GM18858 (cell line): ENCODE measurements around the gene PITPNC1.
"Not testable (repeated sequence)": the region's sequence is repeated elsewhere in the genome, so short reads cannot be mapped to it uniquely, and the experiment has no call there.

Source experiments
- ATAC-seq: cut with Tn5 transposase; IDR thresholded peaks from one replicate; pipeline ENCODE4 v1.9.1; 2021; ENCODE audit not compliant: unreplicated experiment

The PITPNC1 gene

DNA sequence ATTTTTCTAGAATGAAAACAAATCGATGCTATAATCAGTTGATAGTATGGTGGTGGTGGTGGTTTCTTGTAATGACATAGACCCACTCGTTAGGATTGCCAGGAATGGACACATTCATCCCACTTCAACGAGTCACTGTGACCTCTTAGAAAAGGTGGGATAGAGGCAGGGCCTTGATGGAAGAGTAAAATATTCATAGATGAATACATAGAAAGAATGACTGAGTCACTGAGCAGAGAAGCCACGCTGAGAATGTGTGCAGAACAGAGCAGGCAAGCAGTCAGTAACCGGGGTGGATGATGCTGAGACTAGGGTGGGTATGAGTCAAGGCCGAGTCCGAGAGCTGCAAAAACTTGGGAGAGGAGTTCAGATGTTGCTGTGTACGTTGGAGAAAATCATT is 129.9 kb downstream of the PITPNC1 start:
- no peak for ATAC-seq

DNA sequence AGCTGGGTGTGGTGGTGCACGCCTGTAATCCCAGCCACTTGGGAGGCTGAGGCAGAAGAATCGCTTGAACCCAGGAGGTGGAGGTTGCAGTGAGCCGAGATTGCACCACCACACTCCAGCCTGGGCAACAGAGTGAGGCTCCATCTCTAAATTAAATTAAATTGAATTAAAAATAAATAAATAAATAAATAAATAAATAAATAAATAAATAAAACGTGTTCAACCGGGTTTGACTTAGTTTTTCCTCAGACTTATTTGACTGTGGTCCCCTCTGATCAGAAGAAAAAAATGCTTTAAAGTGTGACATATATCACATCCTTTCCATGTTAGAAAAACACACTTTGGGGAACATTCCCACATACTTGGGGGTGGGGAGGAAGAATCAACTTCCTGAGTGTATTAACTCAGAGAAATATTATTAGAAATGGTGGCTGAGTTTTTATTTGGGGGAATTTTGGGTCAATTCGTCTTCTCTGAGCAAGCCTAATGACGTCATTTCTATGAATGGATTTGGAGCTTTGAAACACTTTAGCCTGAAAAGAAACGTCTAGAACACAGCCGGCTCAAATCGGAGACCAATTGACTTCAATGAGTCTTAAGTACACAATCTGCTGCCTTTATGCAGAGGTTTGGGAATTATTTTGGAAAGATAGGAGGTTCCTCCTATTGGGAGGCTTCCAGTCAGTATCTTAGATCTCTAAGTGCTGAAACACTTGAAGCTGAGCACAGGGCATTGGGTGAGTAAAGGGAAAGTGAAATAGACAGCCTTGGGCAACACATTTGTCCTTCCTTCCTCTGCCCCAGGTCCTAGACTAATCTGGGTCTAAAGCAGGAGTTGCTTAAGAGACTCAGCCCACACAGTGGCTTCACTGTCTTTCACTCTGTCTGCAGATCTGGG is 132.6 kb downstream of the PITPNC1 start:
- ATAC-seq = no peak

DNA sequence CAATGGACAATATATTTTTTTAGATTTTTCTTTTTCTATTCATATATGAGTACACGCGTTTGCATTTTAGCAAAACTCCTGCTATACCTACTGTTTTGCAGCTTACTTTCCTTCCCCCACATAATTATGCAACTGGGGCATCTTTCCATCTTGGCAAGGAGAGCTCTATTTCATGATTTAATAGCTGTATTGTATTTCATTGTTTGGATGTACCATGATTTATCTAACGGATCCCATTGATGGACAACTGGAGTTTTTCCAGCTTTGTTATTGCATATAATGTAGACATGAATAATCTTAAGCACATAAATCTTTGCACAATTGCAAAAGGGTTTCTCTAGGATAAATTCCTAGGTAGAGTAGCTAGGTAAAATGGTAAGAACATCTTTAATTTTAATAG is 133.9 kb downstream of the PITPNC1 start:
- no peak for ATAC-seq

DNA sequence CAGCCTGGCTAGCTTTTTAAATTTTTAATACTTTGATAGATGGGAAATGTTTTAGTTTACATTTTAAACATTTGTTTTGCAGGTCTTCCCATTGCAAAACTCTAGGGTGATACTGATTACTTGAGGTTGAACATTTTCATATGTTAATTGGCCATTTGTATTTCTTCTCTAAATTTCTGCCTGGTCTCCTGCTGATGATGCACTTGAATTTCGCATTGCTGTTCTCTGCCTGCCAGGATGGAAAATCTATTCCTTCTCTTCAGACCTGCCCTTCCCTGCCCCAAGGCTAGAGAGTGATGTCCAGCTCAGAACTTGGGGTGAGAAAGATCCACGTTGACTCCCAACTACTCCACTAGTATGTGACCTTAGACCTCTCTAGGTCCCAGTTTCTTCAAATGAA is 134.7 kb downstream of the PITPNC1 start:
- no peak for ATAC-seq

DNA sequence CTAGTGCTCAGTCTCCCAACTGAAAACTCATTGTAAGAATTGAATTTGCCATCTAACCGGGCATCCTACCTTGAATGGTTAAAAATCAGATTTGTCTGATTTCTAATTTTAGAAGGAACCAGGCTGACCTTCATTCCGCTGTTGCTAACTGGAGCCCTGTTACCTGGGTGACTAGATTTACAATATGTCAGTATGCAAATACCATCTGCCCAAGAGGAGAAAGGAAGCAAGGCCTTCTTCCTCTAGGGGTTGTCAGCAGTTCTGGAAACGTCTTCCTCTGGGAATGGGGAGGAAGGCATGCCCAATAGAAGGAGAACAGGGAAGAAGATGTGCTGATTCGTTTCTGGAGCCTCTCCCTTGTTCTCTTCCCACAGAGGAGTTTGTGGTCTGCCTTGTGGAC is 137.9 kb downstream of the PITPNC1 start:
- ATAC-seq = no peak

DNA sequence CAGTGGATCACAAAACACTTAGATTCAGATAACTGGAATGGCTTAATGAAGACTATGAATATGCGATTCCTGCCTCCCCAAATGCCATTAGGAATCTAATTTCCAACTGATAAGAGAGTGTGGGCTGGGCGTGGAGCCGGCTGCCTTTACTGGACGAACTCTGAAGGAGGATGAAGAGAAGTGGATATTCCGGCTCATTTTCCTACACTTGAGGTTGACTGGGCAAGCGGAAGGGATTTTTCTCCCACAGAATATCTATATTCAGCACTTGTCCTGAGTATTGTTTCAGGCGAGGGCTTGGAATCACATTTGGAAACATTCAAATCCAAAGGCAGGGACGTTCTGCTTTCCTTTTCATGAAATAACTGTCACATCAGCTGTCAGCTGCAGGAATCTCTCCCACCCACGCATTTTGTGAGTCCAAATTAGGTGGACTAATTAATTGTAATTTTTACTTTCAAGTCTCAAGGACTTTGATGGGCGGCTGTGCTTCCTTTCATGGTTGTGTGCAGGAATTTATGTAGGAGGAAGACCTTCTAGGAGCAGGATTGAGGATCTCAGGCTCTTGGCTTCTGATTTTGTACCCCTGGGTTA is 138.5 kb downstream of the PITPNC1 start:
- ATAC-seq = no peak

- ATAC-seq = not testable (repeated sequence)
Measured at GRCh38 chr17:67516571-67516970, 139.5 kb downstream of the PITPNC1 start.

DNA sequence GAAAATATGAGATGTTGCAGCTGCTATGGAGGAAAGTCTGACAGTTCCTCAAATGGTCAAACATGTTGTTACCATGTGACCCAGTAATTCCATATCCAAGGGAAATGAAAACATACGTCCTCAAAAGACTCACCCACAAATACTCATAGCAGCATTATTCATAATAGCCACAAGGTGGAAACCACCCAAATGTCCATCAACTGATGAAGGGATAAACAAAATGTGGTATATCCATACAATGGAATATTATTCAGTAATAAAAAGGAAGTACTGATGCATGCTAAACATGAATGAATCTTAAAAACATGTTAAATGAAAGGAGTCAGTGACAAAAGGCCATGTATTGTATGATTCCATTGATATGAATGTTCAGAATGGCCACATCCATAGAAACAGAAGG is 140.2 kb downstream of the PITPNC1 start:
- ATAC-seq = no peak

GRCh38 chr17:67518876-67519275 is 141.8 kb downstream of the PITPNC1 start:
- ATAC-seq = no peak

GRCh38 chr17:67519801-67520251 is 142.7 kb downstream of the PITPNC1 start:
- ATAC-seq = no peak

- no peak for ATAC-seq
Measured at GRCh38 chr17:67520252-67520906, 143.3 kb downstream of the PITPNC1 start.

DNA sequence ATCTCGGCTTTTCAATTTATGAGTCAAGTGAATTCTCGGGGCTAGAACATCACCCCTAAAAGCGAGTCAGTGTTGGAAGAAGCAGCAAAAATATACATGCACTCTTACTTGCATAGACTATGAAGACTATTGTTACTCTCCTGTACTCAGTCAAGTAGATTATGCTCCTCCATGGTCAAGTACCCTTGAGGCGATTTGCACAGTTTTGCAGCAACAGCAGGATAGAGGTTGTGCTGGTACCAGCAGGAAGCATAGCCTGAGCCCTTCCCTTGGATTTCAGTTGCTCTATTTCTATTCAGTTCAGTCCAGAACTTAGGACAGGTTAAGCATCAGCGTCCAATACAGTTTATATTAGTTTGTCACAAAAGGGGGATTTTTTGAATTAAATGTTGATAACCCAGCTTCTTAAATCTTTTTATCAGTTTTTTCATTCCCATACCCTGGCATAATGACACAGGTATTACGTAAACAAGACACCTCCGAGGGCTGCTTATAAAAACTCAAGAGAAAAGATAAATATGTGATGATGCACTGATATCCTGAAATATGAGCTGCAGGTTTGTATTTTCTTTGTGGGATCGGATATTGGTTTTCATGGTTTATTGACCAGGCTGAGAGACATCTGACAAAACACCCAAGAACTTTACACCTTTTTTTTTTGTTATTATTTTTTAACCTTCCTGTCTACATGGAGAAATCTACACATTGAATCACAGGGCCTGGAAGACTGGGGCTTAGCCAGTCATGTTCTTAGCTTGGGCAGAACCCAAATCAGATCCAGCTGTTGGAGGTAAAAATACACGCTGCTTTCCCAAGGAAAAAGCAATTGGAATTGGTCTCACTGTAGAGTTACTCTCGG is 144.1 kb downstream of the PITPNC1 start:
- ATAC-seq = no peak

- no peak for ATAC-seq
Measured at GRCh38 chr17:67521775-67522069, 144.6 kb downstream of the PITPNC1 start.

- no peak for ATAC-seq
Measured at GRCh38 chr17:67523101-67523500, 146.0 kb downstream of the PITPNC1 start.

- ATAC-seq = no peak
Measured at GRCh38 chr17:67525239-67526135, 148.4 kb downstream of the PITPNC1 start.

GRCh38 chr17:67526700-67527099 is 149.6 kb downstream of the PITPNC1 start:
- no peak for ATAC-seq

DNA sequence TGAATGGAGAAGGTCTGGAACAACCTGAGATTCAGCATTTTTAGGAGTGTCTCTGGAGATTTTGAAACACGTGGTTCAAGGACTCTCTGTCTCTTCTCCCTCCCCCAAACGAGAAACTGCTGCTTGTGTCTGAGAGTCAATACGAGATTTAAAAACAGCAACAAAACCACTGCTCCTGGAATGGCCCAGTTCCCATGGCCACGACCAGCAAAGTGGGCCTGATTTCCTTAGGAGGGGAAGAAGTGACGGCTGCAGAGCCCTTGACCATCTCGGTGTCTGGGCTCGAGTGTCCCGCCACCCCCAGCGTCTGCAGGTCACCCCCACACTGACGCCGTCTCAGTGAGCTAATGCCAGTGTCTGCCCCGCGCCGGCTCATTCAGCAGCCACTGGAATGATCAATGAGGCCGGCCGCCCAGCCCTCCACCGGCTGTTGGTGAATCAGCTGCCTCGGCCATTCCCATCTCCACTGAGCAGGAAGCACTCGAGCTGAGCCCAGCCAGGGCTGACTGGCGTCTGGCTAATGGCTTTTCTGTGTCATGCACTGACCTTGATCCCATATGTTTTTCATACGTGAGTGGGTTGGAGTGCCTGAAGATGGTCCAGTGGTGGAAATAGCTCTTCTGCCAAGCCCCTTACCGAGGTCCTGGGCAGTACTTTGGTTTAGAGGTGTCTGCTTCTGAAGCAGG is 151.8 kb downstream of the PITPNC1 start:
- ATAC-seq = no peak

GRCh38 chr17:67531291-67531690 is 154.2 kb downstream of the PITPNC1 start:
- no peak for ATAC-seq

DNA sequence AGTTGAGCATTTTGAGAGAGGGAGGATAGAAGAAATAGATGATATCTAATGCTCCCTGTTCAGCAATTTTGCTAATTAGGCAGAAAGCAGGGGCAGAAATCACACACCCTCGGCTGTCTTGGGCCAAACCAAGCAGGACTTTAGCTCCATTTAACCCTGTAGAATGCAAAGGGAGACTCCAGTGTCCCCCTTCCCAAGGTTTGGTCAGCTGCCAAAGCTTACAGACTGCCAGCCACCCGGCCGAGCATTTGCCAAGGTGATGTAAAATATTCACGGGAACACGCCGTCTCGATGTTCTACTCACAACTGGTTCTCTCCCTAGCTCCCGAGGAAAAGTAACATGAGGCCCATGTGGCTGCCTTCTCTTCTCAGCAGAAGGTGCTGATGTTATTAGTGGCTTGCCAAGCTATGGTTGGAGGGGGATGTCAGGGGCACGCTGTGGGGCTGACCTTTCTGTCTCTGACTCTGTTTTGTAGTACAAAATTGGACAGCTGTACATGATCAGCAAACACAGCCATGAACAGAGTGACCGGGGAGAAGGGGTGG is 155.3 kb downstream of the PITPNC1 start:
- no peak for ATAC-seq
